SK-N-SH (cell line): ENCODE results near the gene CTNND1. TPM values are rescaled to one million over a fixed set of nuclear protein-coding genes. Genes with fewer than 3 reads are reported as not detected.

ENCODE experiments used
- CTCF ChIA-PET: fragments of 300-600, 350-600 bp; formaldehyde crosslinking; extraction: SDS; loops from one replicate; lab custom pipeline; 2021; lab: Yijun Ruan, JAX
- POLR2A ChIA-PET: fragments of 350-600 bp; sonication (Branson Sonifier 250); formaldehyde crosslinking; extraction: SDS; loops from one replicate; lab custom pipeline; 2020; ENCODE audit warnings: antibody characterized with exemption, inconsistent platforms; lab: Yijun Ruan, JAX
- DNase-seq: peaks from one replicate; pipeline ENCODE4 v3.0.0; 2012
- H2AFZ ChIP-seq: fragments of 200-600 bp; sonication (generic); 2 replicates; pipeline ENCODE4 v1.8.1; 2016; ENCODE audit warnings: antibody characterized with exemption, mild to moderate bottlenecking, low read depth
- H3F3A ChIP-seq: fragments of 200-600 bp; sonication (generic); replicated peaks from 2 replicates; pipeline ENCODE3; 2016; ENCODE audit warnings: antibody characterized with exemption, mild to moderate bottlenecking; ENCODE audit not compliant: insufficient read depth
- H3K27ac ChIP-seq, 2 experiments: fragments of 200-500 bp in 1 of 2; fragments of 200-600 bp in 1 of 2; sonication (Bioruptor generic) in 1 of 2; sonication (generic), shearing (Covaris generic) in 1 of 2; 2 replicates each; pipeline versions ENCODE4 v1.5.1 to v1.6.1; 2014 to 2016; ENCODE audit warnings: low read depth in 2 of 2, inconsistent platforms in 1 of 2, low read length in 1 of 2, mild to moderate bottlenecking in 1 of 2, mixed read lengths in 1 of 2
- H3K27me3 ChIP-seq: fragments of 200-600 bp; sonication (generic), shearing (Covaris generic); 2 replicates; pipeline ENCODE4 v1.6.1; 2016; ENCODE audit warnings: mixed run types; ENCODE audit not compliant: insufficient read depth
- H3K36me3 ChIP-seq, 2 experiments: fragments of 200-500 bp in 1 of 2; fragments of 200-600 bp in 1 of 2; sonication (Bioruptor generic) in 1 of 2; sonication (generic) in 1 of 2; replicated peaks in 1 of 2; 2 replicates each; pipeline versions ENCODE3 to v1.5.1; 2014 to 2016; ENCODE audit warnings: low read length in 1 of 2, mild to moderate bottlenecking in 1 of 2; ENCODE audit not compliant: insufficient read depth in 2 of 2, control insufficient read depth in 1 of 2
- H3K4me1 ChIP-seq, 2 experiments: fragments of 200-500 bp in 1 of 2; fragments of 200-600 bp in 1 of 2; sonication (Bioruptor generic) in 1 of 2; sonication (generic), shearing (Covaris generic) in 1 of 2; 2 replicates each; pipeline versions ENCODE4 v1.5.1 to v1.6.1; 2014 to 2016; ENCODE audit warnings: low read depth in 1 of 2, low read length in 1 of 2, mixed run types in 1 of 2; ENCODE audit not compliant: insufficient read depth in 2 of 2, control insufficient read depth in 1 of 2
- H3K4me2 ChIP-seq: fragments of 200-600 bp; sonication (generic), shearing (Covaris generic); 2 replicates; pipeline ENCODE4 v1.6.1; 2017; ENCODE audit warnings: mixed run types
- H3K4me3 ChIP-seq, 2 experiments: fragments of 200-500 bp in 1 of 2; fragments of 200-600 bp in 1 of 2; sonication (Bioruptor generic) in 1 of 2; sonication (generic), shearing (Covaris generic) in 1 of 2; 2 replicates each; pipeline versions ENCODE4 v1.5.1 to v1.8.1; 2014 to 2016; ENCODE audit warnings: low read depth in 2 of 2, inconsistent platforms in 1 of 2, low read length in 1 of 2, mild to moderate bottlenecking in 1 of 2, mixed read lengths in 1 of 2, moderate library complexity in 1 of 2
- H3K79me2 ChIP-seq: fragments of 200-600 bp; sonication (generic); 2 replicates; pipeline ENCODE4 v1.8.1; 2017; ENCODE audit warnings: mild to moderate bottlenecking; ENCODE audit not compliant: insufficient read depth
- H3K9ac ChIP-seq: fragments of 200-600 bp; sonication (generic); 2 replicates; pipeline ENCODE4 v1.6.1; 2017; ENCODE audit warnings: mixed run types
- H3K9me2 ChIP-seq: fragments of 200-600 bp; sonication (generic); 2 replicates; pipeline ENCODE4 v1.6.1; 2017; ENCODE audit warnings: mixed run types
- H3K9me3 ChIP-seq: fragments of 200-600 bp; sonication (generic); 2 replicates; pipeline ENCODE4 v1.6.1; 2017; ENCODE audit warnings: mixed run types, mild to moderate bottlenecking, moderate library complexity
- H4K20me1 ChIP-seq: fragments of 200-600 bp; sonication (generic); 2 replicates; pipeline ENCODE4 v1.6.1; 2017; ENCODE audit warnings: mild to moderate bottlenecking, mixed run types; ENCODE audit not compliant: insufficient read depth
- CHD2 ChIP-seq: fragments of 150-350 bp; IDR thresholded peaks from 2 replicates; pipeline ENCODE4 v1.6.1; 2018; ENCODE audit warnings: low read length; ENCODE audit not compliant: partially characterized antibody
- CTCF ChIP-seq: fragments of 200-600 bp; sonication (generic); IDR thresholded peaks from 2 replicates; pipeline ENCODE4 v1.6.1; 2017; ENCODE audit warnings: antibody characterized with exemption, mild to moderate bottlenecking, moderate library complexity
- ELF1 ChIP-seq: IDR thresholded peaks from 2 replicates; pipeline ENCODE4 v1.4.0; 2012
- EP300 ChIP-seq, 2 experiments: IDR thresholded peaks; 2 replicates each; pipeline versions ENCODE4 v1.4.0 to v1.6.1; 2012; ENCODE audit warnings: borderline replicate concordance in 1 of 2, low read depth in 1 of 2, low read length in 1 of 2
- FOXJ3 ChIP-seq: sonication (generic); formaldehyde crosslinking; IDR thresholded peaks from 2 replicates; pipeline ENCODE4 v1.5.1; 2020; ENCODE audit warnings: mild to moderate bottlenecking, missing genetic modification reagents
- GATA2 ChIP-seq: sonication (generic); formaldehyde crosslinking; IDR thresholded peaks from 2 replicates; pipeline ENCODE4 v1.5.0; 2020; ENCODE audit warnings: mild to moderate bottlenecking, missing genetic modification reagents
- JUND ChIP-seq: IDR thresholded peaks from 2 replicates; pipeline ENCODE4 v1.4.0; 2012
- NRF1 ChIP-seq: IDR thresholded peaks from 2 replicates; pipeline ENCODE4 v1.6.1; 2012; ENCODE audit warnings: low read depth, mild to moderate bottlenecking, low read length
- RAD21 ChIP-seq: IDR thresholded peaks from 2 replicates; pipeline ENCODE4 v1.6.1; 2012; ENCODE audit warnings: mild to moderate bottlenecking, low read length
- RCOR1 ChIP-seq: fragments of 150-350 bp; IDR thresholded peaks from 2 replicates; pipeline ENCODE4 v1.6.1; 2017; ENCODE audit warnings: antibody characterized with exemption, low read length
- SMC3 ChIP-seq: IDR thresholded peaks from 2 replicates; pipeline ENCODE4 v1.6.1; 2012; ENCODE audit warnings: low read depth, low read length, improper control_type of control experiment
- TAF1 ChIP-seq: IDR thresholded peaks from 2 replicates; pipeline ENCODE4 v1.6.1; 2012; ENCODE audit warnings: low read depth, mild to moderate bottlenecking, low read length, moderate library complexity, borderline replicate concordance
- TCF12 ChIP-seq: IDR thresholded peaks from 2 replicates; pipeline ENCODE4 v1.4.0; 2012
- TEAD4 ChIP-seq: IDR thresholded peaks from 2 replicates; pipeline ENCODE4 v1.4.0; 2012; ENCODE audit warnings: mild to moderate bottlenecking, borderline replicate concordance; ENCODE audit not compliant: insufficient read depth
- USF1 ChIP-seq: IDR thresholded peaks from 2 replicates; pipeline ENCODE4 v1.4.0; 2012; ENCODE audit warnings: low read depth, borderline replicate concordance
- WGBS: methylation state at CpG from one replicate; pipeline ENCODE4 v1.1.6; 2017; ENCODE audit warnings: low lambda C conversion rate; 5-methylcytosine and 5-hydroxymethylcytosine counted together
- polyA plus RNA-seq, 3 experiments: library from polyadenylated mRNA; depleted of rRNA; stranded (reverse); fragments of >200 nt; gene quantifications; 2 replicates each; pipeline ENCODE4 v1.2.3, GENCODE V29; 2012
- TF ChIP-seq, protein P1 (sequence below): fragments of 150-350 bp; IDR thresholded peaks from 2 replicates; pipeline ENCODE4 v1.6.1; 2017; ENCODE audit warnings: antibody characterized with exemption, low read length, low read depth, borderline replicate concordance
- TF ChIP-seq, protein P2 (sequence below): fragments of 150-350 bp; IDR thresholded peaks from 2 replicates; pipeline ENCODE4 v1.6.1; 2016; ENCODE audit warnings: mild to moderate bottlenecking, low read depth, low read length
- TF ChIP-seq, protein P3 (sequence below): IDR thresholded peaks from 2 replicates; pipeline ENCODE4; 2012
- TF ChIP-seq, protein P4 (sequence below): IDR thresholded peaks from 2 replicates; pipeline ENCODE4 v1.4.0; 2012; ENCODE audit warnings: low read depth

Gene CTNND1
- polyA plus RNA-seq, 1 of the 3 experiments (the other 2 are of a cell fraction) = 39.4 TPM

DNA sequence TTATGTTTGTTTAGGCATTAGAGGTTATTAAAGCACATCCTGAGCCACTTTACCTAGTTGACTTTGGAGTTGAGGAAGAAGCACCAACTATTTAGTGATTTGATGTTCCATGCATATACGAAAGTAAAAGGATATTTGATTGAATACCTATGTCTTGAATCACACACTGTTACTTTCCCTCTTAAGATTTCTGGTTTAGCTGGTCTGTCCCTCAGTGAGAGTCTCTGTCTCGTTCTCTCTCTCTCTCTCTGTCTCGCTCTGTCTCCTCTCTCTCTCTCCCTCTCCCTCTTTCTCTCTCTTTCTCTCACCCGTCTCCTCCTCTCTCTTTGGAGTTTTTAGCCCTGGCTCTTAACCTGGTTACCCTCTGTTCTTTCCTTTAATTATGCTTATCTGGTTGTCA, 11.0 kb downstream of the CTNND1 start:
- H3K4me2 ChIP-seq = no peak overlapping the region
- peaks cover 80% of the 10 kb centered on the region for H4K20me1 ChIP-seq
- no peaks in the 10 kb centered on the region for H3K9me2 ChIP-seq
- peaks cover 100% of the 10 kb centered on the region for H3K79me2 ChIP-seq
- peaks cover 0 to 3% of the 10 kb centered on the region in 2 experiments for H3K36me3 ChIP-seq
- no peak overlapping the region for H3K9ac ChIP-seq
- H3K4me3 ChIP-seq = no peak overlapping the region
- H3F3A ChIP-seq = peaks cover 12% of the 10 kb centered on the region
- no peak for TF ChIP-seq RAD21
- TF ChIP-seq TCF12 = no peak
- no peak for TF ChIP-seq CTCF
- TF ChIP-seq EP300 (IDR thresholded peaks at IDR 0.05; ENCODE audit: borderline replicate concordance in 1 of 2, low read depth in 1 of 2, low read length in 1 of 2) = no peak
- TF ChIP-seq GATA2 (CRISPR knock-in tag) = no peak
- TF ChIP-seq, protein P1, sequence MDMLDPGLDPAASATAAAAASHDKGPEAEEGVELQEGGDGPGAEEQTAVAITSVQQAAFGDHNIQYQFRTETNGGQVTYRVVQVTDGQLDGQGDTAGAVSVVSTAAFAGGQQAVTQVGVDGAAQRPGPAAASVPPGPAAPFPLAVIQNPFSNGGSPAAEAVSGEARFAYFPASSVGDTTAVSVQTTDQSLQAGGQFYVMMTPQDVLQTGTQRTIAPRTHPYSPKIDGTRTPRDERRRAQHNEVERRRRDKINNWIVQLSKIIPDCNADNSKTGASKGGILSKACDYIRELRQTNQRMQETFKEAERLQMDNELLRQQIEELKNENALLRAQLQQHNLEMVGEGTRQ = no peak
- TF ChIP-seq, protein P2, sequence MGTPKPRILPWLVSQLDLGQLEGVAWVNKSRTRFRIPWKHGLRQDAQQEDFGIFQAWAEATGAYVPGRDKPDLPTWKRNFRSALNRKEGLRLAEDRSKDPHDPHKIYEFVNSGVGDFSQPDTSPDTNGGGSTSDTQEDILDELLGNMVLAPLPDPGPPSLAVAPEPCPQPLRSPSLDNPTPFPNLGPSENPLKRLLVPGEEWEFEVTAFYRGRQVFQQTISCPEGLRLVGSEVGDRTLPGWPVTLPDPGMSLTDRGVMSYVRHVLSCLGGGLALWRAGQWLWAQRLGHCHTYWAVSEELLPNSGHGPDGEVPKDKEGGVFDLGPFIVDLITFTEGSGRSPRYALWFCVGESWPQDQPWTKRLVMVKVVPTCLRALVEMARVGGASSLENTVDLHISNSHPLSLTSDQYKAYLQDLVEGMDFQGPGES = no peak
- no peak for TF ChIP-seq USF1
- TF ChIP-seq JUND = no peak
- TF ChIP-seq RCOR1 = no peak
- no peak for TF ChIP-seq CHD2
- TF ChIP-seq FOXJ3 (CRISPR knock-in tag) = no peak
- no peak overlapping the region for H2AFZ ChIP-seq
- peaks cover 15 to 27% of the 10 kb centered on the region in 2 experiments for H3K4me1 ChIP-seq
- H3K27me3 ChIP-seq = no peaks in the 10 kb centered on the region
- CTCF ChIA-PET = interaction anchor here (1.0 to 1.8 kb wide), 2 partner anchors 10 to 28 kb away, joined by 3 to 8 read pairs; no protein-coding TSS in a partner anchor
- no peak overlapping the region for H3K27ac ChIP-seq
- WGBS = 72% methylated on average over 4 of the region's 4 CpGs
- DNase-seq = no peak
- H3K9me3 ChIP-seq = no peaks in the 10 kb centered on the region
- POLR2A ChIA-PET = no interaction called here

- POLR2A ChIA-PET = no interaction called here
- CTCF ChIA-PET = interaction anchor here (1.0 to 1.8 kb wide), 2 partner anchors 10 to 28 kb away, joined by 3 to 8 read pairs; no protein-coding TSS in a partner anchor
- Histone ChIP-seq H3F3A (peaks cover 17% of the 10 kb centered on the region), H2AFZ (no peak overlapping the region), H3K79me2 (peaks cover 100% of the 10 kb centered on the region), H3K9me3 (no peaks in the 10 kb centered on the region), H3K4me1 (peaks cover 21 to 32% of the 10 kb centered on the region in 2 experiments), H3K9me2 (no peaks in the 10 kb centered on the region), H3K27me3 (no peaks in the 10 kb centered on the region), H3K9ac (no peak overlapping the region), H3K4me3 (no peak overlapping the region), H3K36me3 (no peaks in the 10 kb centered on the region), H3K4me2 (no peak overlapping the region), H3K27ac (no peak overlapping the region), H4K20me1 (peaks cover 86% of the 10 kb centered on the region)
- 73% methylated on average over 5 of the region's 5 CpGs for WGBS
- TF ChIP-seq, protein P3, sequence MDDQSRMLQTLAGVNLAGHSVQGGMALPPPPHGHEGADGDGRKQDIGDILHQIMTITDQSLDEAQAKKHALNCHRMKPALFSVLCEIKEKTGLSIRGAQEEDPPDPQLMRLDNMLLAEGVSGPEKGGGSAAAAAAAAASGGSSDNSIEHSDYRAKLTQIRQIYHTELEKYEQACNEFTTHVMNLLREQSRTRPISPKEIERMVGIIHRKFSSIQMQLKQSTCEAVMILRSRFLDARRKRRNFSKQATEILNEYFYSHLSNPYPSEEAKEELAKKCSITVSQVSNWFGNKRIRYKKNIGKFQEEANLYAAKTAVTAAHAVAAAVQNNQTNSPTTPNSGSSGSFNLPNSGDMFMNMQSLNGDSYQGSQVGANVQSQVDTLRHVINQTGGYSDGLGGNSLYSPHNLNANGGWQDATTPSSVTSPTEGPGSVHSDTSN = no peak
- TF ChIP-seq TEAD4 = no peak
- no peak for TF ChIP-seq ELF1
- no peak for TF ChIP-seq SMC3
- no peak for TF ChIP-seq TAF1
- TF ChIP-seq, protein P4, sequence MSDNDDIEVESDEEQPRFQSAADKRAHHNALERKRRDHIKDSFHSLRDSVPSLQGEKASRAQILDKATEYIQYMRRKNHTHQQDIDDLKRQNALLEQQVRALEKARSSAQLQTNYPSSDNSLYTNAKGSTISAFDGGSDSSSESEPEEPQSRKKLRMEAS = no peak
- no peak for TF ChIP-seq NRF1
- TF ChIP-seq CHD2 = no peak
- no peak for DNase-seq
These were observed 11.5 kb downstream of the CTNND1 start for GRCh38 chr11:57773026-57773598.
